Myocyte (in vitro differentiated cells): ENCODE data around the gene RCAN1. TPM values are rescaled to one million over a fixed set of nuclear protein-coding genes. Genes with fewer than 3 reads are reported as not detected.
A peak's percentile ranks its signal among the peaks of the same experiment; 100 is the strongest.
"Not testable (repeated sequence)": the region's sequence is repeated elsewhere in the genome, so short reads cannot be mapped to it uniquely, and the experiment has no call there.

ENCODE experiments used
- DNase-seq: peaks from one replicate; pipeline ENCODE4 v3.0.0-alpha.2; 2012; ENCODE audit warnings: low read depth
- total RNA-seq: library from RNA; depleted of rRNA; stranded (reverse); fragments of >200 nt; gene quantifications from 2 replicates; pipeline ENCODE4 v1.2.3, GENCODE V29; 2014

The RCAN1 gene
- total RNA-seq, 1 donor from 2014 or later: 40.2 TPM

DNA sequence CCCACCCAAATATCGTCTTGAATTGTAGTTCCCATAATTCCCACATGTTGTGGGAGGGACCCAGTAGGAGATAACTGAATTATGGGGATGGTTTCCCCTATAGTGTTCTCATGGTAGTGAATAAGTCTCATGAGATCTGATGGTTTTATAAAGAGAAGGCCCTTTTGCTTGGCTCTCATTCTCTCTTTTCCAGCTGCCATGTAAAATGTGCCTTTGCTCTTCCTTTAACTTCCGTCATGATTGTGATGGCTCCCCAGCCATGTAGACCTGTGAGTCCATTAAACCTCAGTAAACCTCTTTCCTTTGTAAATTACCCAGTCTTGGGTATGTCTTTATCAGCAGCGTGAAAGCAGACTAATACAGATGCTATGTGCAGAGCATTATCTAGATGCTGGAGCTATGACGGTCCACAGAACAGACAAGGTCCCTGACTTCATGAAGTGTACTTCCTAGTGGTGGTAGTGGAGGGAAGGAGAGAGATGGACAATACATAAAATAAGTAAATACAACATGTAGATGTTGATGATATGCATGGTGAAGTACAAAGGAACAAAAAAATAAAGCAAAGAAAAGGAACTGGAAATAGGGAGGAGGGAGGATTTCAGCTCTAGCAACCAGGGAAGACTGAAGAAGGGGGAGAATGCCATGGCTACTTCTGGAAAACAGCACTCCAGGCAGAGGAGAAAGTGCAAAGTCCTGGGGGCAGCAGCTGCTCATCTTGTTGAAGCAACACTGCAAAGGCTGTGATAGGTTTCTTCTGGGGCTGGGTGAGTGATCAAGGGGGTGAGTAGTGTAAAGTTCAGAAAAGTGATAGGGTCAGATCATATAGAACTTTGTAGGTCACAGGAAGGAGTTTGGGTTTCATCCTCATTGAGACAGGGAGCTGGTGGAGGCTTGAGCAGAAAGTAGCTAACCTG is 6.8 kb upstream of the RCAN1 start:
- DNase-seq: no peak

DNA sequence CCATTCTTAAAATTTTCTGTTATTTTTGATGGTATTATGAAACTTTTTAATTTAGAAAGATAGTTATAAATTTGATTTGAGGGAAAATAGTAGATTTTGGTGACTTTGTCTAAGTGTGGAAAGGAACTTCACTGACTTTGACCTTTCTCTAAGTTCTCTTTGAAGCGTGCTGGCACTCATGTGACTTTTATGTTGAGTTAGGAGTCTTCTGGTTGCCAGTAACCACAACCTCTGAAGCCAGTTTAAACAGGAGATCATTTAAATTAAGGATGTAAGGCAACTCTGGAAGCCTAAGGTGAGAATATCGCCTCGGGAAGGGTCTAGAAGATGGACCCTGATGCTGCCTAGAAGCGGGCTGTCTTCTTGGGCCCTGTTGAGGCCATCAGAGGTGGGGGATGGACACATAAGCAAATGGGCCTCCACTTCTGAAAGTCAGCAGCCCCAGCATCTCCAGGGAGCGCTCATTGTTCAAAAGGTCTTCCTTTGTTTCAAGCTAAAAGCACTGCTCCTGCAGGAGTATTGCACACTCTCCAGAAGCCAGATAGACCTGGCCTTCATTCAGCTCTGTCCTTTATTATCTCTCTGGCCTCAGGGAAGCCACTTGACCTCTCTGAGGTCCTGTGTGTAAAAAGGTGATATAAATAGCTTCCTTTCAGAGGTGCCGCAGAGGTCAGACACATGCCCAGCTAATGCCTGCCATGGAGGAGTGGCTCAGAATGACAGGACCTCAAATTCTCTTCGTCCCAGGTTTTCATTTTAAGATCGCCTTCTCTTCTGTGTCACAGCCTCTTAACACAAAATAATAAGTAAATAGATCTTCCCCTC is 5.1 kb upstream of the RCAN1 start:
- no peak for DNase-seq

DNA sequence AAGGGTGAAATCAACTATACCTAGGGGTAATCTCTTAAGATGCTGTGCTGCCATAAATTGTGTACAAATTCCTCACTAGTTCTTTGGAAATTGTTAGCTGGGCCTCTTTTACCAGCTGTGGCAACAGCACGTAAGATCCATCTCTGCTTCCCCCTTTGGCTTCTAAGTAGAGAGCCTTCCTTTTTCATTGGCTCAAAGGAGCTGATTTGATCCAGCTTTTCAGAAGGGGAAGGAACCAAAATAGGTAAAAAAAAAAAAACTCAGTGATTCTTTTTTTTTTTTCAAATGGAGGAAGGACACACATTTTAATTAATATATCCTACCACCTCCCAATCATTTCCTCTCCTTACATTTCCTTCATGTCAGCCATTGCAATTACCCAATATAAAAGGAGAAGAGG is 4.0 kb upstream of the RCAN1 start:
- no peak for DNase-seq

GRCh38 chr21:34617753-34618339 is 2.9 kb upstream of the RCAN1 start:
- DNase-seq: no peak

DNA sequence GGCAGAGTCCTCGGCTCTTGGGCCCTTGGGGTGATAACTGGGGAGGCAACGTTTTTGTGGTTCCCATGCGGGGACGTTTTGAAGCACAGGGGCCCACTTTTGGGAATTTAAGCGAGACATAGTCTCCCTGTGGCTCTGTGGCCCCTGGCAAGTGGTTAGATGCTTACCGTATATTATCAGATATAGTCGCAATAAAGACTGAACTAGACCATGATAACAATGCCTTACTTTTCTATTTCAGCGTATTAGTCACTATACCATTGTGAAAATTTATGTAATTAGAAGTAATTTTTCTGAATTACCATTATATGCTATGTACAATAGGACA is 538 bp upstream of the RCAN1 start:
- DNase-seq: no peak

- no peak for DNase-seq
Measured at GRCh38 chr21:34613679-34614627, 960 bp downstream of the RCAN1 start.

- no peak for DNase-seq
Measured at GRCh38 chr21:34612557-34612956, 2.4 kb downstream of the RCAN1 start.

DNA sequence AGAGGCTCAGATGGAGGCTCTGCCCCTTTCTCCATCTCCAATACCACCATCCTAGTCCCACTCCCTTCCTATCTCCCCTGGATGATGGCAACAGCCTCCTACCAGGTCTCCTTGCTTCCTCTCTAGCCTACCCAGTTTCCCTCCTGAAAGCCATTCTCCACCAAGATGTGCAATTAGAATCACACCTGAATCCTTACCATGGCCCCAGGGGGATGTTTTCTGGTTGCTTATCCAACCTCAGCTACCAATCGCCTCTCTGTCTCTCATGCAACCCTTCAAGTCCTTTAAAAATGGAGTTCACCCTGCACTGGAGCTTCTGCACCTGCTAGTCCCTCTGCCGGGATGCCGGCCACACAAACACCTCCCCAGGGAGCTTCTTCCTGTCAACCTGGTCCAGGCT is 2.9 kb downstream of the RCAN1 start:
- DNase-seq: no peak

- no peak for DNase-seq
Measured at GRCh38 chr21:34611528-34611927, 3.4 kb downstream of the RCAN1 start.

- DNase-seq: no peak
Measured at GRCh38 chr21:34609933-34610549, 4.9 kb downstream of the RCAN1 start.

GRCh38 chr21:34609244-34609932 is 5.5 kb downstream of the RCAN1 start:
- DNase-seq: no peak

GRCh38 chr21:34607376-34607775 is 7.5 kb downstream of the RCAN1 start:
- DNase-seq: not testable (repeated sequence)

DNA sequence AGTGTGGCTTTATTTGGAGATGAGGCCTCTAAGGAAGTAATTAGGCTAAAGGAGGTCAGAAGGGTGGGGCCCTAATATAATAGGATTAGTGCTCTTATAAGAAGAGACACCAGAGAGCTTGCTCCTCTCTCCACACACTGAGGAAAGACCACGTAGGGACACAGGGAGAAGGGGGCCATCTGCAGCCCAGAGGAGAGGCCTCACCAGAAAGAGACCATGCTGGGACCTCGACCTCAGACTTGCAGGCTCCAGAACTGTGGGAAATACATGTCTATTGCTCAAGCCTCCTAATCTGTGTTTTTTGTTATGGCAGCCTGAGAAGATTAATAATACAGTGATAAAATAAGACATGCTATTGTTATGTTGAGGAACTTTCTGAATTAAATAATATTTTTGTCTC is 8.3 kb downstream of the RCAN1 start:
- DNase-seq: no peak

DNA sequence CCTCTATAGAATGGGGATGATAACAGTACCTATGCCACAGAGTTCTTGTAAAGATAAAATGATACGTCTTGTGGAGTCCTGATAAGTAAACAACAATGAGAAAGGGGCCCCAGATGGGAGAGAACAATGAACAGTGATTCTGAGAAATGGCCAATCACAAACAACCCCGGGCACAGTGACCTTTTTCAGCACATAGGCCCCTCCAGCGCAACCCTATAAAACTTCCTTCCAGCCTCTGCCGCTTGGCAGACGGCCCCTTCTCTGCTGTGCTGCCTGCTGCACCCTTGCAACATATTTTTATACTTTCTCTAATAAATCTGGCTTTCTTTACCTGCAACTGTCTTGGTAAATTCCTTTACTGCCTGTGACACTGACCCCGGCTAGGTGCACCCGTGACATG is 8.9 kb downstream of the RCAN1 start:
- no peak for DNase-seq

- not testable (repeated sequence) for DNase-seq
Measured at GRCh38 chr21:34604956-34605355, 10.0 kb downstream of the RCAN1 start.

DNA sequence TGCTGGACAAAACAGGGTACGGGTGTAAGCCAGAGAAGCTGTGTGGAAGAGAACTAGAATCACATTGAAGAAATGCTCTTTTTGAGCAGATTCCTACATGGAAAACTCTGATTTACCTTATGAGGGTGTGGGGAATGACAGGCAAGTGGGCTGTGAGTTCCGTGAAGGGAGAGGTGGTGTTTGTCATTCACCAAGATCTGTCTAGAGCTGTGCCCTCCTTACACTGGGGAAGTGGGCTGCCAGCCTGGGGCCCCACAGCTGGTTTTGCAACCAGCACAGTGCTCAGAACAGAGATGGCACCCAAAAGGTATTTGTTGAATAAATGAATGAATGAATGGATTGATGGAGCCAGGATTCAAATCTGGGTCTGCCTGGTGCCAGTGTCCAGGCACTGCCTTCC is 10.4 kb downstream of the RCAN1 start:
- no peak for DNase-seq

- DNase-seq: no peak
Measured at GRCh38 chr21:34603710-34604057, 11.2 kb downstream of the RCAN1 start.

- peak; percentile 73 for DNase-seq
Measured at GRCh38 chr21:34603002-34603709, 11.8 kb downstream of the RCAN1 start.

GRCh38 chr21:34602061-34602460 is 12.9 kb downstream of the RCAN1 start:
- no peak for DNase-seq
